Activated T-helper 17 cell treated with anti-CD3 and anti-CD28 coated beads, Interleukin-2, amount 50 U/mL, for 72 hours (primary cell): ENCODE data around the gene STC2. TPM values are rescaled to one million over a fixed set of nuclear protein-coding genes. Genes with fewer than 3 reads are reported as not detected.

Source experiments
- ATAC-seq: fragments of 150-1000 bp; cut with Tn5 transposase; replicated peaks from 2 replicates; pipeline ENCODE4 v1.10.0; 2021; ENCODE audit warnings: mild to moderate bottlenecking, moderate library complexity
- H3K27ac Mint-ChIP-seq: one replicate; pipeline ENCODE4 v1.8.0; 2022; ENCODE audit warnings: mixed read lengths
- H3K27me3 Mint-ChIP-seq: one replicate; pipeline ENCODE4 v1.8.0; 2022; ENCODE audit warnings: mixed read lengths
- H3K36me3 Mint-ChIP-seq: one replicate; pipeline ENCODE4 v1.8.0; 2022; ENCODE audit warnings: low read depth, mild to moderate bottlenecking, mixed read lengths
- H3K4me1 Mint-ChIP-seq: one replicate; pipeline ENCODE4 v1.8.0; 2022; ENCODE audit warnings: mixed read lengths
- H3K4me3 Mint-ChIP-seq: one replicate; pipeline ENCODE4 v1.8.0; 2022; ENCODE audit warnings: mild to moderate bottlenecking, mixed read lengths
- H3K9me3 Mint-ChIP-seq: one replicate; pipeline ENCODE4 v1.8.0; 2022; ENCODE audit warnings: mixed read lengths
- total RNA-seq, 2 donors: library from RNA; stranded (reverse); gene quantifications; one replicate each; pipeline ENCODE4 v1.2.3, GENCODE V29; 2022

Gene STC2
- total RNA-seq, 2 donors from 2014 or later = 4.3 to 6.2 TPM

DNA sequence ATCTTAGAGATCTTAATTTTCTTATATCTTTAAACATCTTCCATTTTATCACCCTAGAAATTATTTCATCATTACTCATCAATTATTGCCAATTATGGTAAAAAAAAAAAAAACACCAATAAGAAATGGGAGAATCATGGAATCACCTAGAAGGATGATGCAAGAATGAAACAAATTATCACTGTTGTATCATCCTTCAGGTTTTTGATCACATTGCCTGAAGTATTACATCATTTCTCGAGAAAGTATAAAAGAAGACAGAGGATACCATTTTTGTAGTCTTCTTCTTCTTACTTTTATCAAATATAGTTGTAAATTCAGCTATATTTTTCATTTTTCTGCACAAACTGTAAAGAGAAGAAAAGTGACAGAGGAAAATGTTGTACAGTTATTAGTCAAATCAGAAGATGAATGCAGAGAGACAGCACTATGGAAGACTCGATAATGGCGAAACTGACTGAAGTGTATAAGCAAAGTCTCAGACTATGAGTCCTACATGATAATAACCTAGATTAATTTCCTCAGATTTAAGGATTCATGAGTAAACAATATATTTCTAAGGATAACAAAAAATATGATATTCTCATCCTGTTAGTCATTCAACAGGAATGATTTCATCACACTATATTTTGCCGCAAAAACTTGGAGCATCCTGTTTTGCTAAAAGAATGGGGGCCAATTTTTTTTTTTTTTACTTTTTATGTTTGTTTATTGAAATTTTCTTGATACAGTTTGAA lies 5.9 kb upstream of the STC2 start:
- Mint-ChIP-seq H3K27ac (no peak overlapping the region), H3K4me3 (no peak overlapping the region), H3K27me3 (peaks cover 45% of the 10 kb centered on the region), H3K4me1 (peaks cover 11% of the 10 kb centered on the region), H3K9me3 (no peaks in the 10 kb centered on the region), H3K36me3 (peaks cover 3% of the 10 kb centered on the region)
- ATAC-seq = no peak

DNA sequence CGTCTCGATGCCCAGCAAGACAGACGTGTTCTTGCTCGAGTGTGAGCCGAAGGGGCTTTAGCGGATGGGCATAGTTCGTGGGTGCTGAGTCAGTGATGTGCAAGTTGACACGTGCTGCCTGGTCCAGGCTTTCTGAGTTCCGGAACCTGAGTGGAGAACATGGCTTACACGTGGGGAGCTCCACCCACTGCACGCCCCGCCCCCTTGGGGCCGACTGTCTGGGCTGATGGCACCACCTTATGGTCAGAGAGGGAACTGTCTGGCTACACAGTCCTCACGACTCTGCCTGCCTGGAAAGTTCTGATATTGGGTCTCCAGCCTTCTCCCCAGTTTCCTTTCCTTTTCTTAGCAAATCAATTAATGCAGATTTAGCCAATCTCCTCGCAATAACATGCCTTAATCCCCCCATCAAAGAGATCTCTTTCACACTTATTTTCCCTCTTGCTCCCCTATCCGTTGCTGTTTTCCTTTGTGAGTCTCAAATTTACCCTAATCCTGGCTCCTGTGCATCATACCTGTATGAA lies 3.8 kb upstream of the STC2 start:
- Mint-ChIP-seq H3K27ac (no peak overlapping the region), H3K27me3 (peaks cover 52% of the 10 kb centered on the region), H3K9me3 (no peaks in the 10 kb centered on the region)

DNA sequence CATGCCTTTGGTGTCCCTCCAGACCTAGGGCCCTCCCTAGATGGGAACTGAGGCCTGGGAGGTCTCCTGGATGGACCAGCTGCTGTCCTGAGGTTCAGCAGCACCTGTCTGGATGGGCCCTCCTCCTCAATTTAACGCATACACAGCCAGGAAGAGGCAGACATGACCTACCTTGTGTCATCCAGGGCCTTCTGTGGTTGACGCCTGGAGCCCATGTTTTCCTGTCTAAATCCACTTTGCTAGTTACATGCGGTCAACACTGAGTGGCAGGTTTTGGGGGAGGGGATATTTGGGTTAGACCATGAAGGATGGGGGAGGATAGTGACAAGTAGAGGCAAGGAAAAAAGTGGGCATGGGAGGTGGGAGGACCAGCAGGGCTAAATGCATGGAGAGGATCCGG lies 3.1 kb upstream of the STC2 start:
- peaks cover 21% of the 10 kb centered on the region for H3K4me1 Mint-ChIP-seq
- H3K27ac Mint-ChIP-seq = no peak overlapping the region
- H3K36me3 Mint-ChIP-seq = peaks cover 20% of the 10 kb centered on the region
- ATAC-seq = no peak
- no peak overlapping the region for H3K4me3 Mint-ChIP-seq
- H3K9me3 Mint-ChIP-seq = no peaks in the 10 kb centered on the region
- peaks cover 55% of the 10 kb centered on the region for H3K27me3 Mint-ChIP-seq

More for the DNA sequence above, 3.8 kb upstream of the STC2 start:
- Mint-ChIP-seq H3K4me3 (no peak overlapping the region), H3K4me1 (peaks cover 21% of the 10 kb centered on the region), H3K36me3 (peaks cover 14% of the 10 kb centered on the region)
- ATAC-seq = peak; percentile 77

DNA sequence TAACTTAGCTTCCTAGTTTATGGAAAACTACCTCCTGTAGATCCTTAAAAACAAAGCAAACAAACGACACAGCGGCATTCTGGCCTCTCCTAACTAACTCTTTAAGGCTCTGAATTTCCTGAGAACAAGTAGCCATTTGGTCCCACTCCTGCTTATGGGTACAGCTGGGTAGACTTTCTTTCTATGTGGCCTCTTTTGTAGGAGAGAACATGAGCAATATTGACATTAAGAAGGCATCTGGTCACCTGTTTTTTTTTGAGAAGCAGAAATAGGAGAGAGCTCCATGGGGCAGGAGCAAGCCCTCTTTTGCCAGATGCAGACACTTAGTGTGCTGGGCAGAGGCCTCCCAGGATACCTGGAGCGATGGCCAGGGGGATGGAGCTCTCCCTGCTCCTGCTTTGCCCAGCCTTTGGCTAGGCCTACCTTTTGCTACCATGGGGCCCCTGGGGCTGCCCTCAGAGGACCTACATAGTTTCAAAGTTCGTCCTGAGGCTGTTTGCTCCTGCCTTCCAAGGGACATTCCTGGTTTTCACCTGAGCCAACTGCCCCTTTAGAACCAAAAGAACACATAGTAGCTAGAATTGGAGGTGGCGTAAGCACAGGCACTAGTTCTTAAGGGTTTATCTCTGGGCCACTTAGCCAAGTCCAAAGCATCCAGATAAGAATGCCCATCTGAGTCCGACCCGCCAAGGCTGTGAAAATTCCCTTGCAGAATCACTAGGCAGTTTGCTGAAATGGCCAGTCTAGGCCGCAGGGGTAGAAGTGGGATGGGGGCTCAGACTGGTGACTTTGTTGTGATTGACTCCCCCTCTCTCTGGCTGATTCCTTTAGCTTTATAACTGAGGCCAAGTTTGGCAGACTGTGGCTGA lies 2.4 kb upstream of the STC2 start:
- no peaks in the 10 kb centered on the region for H3K9me3 Mint-ChIP-seq
- peaks cover 54% of the 10 kb centered on the region for H3K27me3 Mint-ChIP-seq
- no peak overlapping the region for H3K27ac Mint-ChIP-seq
- peaks cover 27% of the 10 kb centered on the region for H3K36me3 Mint-ChIP-seq
- H3K4me3 Mint-ChIP-seq = peak overlapping the region; percentile 92
- no peak for ATAC-seq
- H3K4me1 Mint-ChIP-seq = peaks cover 21% of the 10 kb centered on the region

DNA sequence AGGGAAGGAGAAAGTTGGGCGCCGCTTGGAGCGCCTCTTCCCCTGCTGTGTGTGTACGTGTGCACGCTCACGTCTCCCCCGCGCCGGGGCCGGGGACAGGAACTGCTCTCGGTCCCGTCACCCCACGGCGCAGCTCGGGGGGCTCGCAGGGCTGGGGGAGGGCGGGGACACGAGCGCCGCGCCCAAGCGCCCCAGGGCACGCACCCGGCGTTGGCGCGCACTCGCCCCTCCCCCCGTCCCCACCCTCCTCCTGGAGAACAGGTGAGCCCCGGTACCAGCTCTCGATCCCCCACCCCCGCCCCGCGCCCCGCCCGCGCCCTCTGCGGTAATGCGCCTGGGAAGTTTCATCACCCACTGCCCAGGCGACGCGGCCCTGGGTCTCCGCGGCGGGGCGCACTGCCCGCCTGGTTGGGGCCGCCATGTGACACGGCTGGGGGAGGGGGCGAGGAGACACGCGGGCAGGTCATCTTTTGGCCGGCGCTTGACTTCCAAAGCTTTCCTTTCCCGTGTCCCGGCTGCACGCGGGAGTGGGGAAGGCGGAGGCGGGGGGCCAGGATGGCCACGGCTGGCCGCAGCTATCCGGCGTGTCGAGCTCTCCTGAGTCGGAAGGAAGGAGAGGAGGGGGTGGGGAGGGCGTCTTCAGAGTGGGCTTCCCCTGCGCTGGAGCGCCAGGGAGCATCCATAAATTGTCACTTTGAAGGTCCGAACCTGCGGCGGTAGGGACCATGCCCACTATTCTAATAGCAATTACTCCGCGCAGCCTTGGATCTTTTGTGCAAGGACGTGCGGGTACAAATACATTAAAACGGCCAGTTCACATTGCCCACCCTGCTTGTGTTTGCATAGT lies 1.5 kb upstream of the STC2 start:
- Mint-ChIP-seq H3K27ac (peak overlapping the region; percentile 93), H3K27me3 (peaks cover 59% of the 10 kb centered on the region), H3K36me3 (peaks cover 33% of the 10 kb centered on the region), H3K9me3 (no peaks in the 10 kb centered on the region), H3K4me3 (peak overlapping the region; percentile 92), H3K4me1 (peaks cover 21% of the 10 kb centered on the region)
- ATAC-seq = peak; percentile 47

DNA sequence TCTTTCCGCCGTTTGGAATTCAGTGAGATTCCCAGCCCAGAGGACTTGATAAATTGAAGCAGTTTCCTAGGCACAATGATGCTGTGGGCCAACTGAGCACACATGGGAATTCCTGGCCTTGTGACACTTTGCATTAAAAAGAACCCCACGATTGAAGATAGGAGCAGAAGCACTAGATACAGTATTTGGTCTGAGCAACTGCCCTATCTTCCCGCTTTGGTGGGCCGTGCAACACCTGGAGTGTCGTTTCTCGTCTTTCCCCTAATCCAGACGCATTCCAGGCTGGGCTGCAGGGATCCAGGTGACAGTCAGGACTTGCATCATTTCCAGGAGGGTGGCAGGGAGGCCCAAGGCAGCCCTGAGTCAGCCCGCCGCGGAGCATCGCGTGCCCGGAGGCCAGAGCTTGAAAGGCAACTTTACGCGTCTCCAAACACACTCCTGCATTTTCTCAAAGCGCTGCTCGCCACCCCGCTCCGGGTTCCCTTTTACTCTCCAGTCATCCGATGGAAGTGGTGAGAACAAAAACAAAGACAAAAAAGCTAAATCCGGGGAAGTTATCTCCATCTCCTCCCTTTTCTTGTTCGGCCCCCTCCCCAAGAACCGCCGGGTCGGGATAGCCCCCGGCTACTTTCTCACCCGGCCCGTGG lies 753 bp upstream of the STC2 start:
- peaks cover 21% of the 10 kb centered on the region for H3K4me1 Mint-ChIP-seq
- peaks cover 34% of the 10 kb centered on the region for H3K36me3 Mint-ChIP-seq
- peak overlapping the region; percentile 93 for H3K27ac Mint-ChIP-seq
- H3K9me3 Mint-ChIP-seq = no peaks in the 10 kb centered on the region
- H3K27me3 Mint-ChIP-seq = peaks cover 65% of the 10 kb centered on the region
- H3K4me3 Mint-ChIP-seq = peak overlapping the region; percentile 92
- ATAC-seq = peak; percentile 33

DNA sequence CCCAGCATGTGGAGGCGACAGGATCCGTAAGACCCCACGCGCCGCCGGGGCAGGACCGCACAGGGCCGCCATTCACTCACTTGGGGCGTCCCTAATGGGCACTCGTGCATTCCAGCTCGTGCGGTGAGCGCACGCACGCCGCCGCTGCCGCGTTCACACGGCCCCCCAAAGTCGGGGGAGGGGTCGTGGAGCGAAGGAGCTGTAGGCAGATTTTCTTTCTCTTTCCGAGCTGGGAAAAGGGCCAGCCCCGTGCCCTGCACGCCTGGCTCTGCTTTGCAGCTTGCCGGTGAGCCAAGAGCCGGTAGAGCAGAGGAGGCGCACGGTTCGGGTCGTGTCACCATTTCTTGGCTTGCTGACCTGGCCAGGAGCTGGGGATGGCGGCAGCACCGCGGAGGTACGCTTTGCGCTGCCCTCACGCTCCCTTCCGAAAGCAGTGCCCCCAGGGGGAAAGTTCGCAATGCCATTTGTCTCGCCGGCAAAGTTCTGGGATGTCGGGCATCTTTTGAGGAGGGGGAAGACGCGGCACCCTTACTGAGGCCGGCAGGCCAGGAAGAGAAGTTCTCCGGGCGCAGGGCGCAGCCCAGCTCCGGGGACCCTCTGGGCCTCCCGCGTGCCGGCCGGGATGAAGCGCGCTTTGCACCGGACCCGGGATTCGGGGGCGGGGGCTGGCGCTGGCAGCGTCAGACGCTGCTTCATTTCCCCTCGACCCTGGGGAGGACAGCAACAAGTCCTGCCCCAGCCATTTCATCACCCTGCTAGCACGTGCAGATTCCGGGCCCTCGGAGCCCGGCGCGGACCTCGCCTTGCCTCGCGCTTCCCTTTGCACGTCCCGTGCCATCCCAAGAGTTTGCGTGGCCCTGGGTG lies 898 bp downstream of the STC2 start:
- no peak for ATAC-seq
- H3K36me3 Mint-ChIP-seq = peaks cover 34% of the 10 kb centered on the region
- H3K4me3 Mint-ChIP-seq = peak overlapping the region; percentile 92
- no peak overlapping the region for H3K27ac Mint-ChIP-seq
- H3K4me1 Mint-ChIP-seq = peaks cover 21% of the 10 kb centered on the region
- H3K9me3 Mint-ChIP-seq = no peaks in the 10 kb centered on the region
- H3K27me3 Mint-ChIP-seq = peaks cover 63% of the 10 kb centered on the region

DNA sequence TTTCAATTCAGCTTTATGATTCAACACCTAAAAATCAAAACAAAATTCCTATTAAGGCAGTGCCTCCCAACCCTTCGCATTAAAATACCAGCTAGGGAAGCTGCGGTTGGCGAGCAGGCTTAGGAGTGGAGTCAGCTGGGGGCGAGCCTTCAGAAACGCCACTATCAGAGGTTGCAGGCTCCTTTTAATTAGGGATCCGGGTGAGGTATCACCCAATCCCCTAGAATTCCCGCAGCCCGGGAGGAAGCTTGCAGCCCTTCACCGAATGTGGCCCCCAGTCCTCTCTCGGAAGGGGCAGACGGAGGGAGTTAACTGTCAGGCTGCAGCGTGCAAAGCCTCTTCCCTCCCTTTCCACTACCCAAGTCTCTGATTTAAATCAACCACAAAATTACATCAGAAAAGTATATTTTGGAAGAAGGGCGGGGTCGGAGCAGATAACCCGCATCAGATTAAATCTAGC lies 1.7 kb downstream of the STC2 start:
- Mint-ChIP-seq H3K27me3 (peaks cover 58% of the 10 kb centered on the region), H3K4me1 (peaks cover 15% of the 10 kb centered on the region)

DNA sequence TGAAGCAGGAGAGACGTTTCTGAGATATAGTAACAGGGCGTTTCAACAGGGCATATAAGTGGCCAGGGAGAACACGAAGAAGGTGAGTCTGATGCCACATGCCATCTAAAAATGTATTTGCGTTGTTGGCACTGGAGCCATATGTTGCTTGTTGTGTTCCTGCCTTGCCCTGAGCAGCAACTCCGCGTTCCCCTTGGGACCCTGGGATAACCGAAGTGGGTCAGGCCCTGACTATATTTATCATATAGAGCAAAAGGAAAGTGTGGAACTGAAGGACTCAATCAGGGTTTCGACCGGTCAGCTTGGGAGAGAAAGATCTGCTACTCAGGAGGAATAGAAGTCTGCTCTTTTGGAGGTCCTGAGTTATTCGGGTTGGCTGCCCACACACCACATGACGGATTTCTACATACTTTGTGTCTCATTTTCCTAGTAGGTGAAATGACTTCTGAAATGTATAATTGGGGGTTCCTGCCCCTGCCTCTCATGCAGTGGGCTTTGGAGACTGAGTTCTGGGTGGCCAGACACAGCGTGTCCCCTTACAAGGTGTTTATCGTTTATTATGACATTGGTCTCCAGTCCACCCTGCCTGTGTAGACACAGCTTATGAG lies 3.0 kb downstream of the STC2 start:
- Mint-ChIP-seq H3K9me3 (no peaks in the 10 kb centered on the region), H3K27me3 (peaks cover 59% of the 10 kb centered on the region), H3K36me3 (peaks cover 40% of the 10 kb centered on the region), H3K4me1 (peaks cover 11% of the 10 kb centered on the region), H3K27ac (no peak overlapping the region), H3K4me3 (no peak overlapping the region)
- ATAC-seq = no peak

More for the DNA sequence above, 1.7 kb downstream of the STC2 start:
- H3K4me3 Mint-ChIP-seq = peak overlapping the region; percentile 92
- H3K9me3 Mint-ChIP-seq = no peaks in the 10 kb centered on the region
- peaks cover 34% of the 10 kb centered on the region for H3K36me3 Mint-ChIP-seq
- no peak for ATAC-seq
- no peak overlapping the region for H3K27ac Mint-ChIP-seq

DNA sequence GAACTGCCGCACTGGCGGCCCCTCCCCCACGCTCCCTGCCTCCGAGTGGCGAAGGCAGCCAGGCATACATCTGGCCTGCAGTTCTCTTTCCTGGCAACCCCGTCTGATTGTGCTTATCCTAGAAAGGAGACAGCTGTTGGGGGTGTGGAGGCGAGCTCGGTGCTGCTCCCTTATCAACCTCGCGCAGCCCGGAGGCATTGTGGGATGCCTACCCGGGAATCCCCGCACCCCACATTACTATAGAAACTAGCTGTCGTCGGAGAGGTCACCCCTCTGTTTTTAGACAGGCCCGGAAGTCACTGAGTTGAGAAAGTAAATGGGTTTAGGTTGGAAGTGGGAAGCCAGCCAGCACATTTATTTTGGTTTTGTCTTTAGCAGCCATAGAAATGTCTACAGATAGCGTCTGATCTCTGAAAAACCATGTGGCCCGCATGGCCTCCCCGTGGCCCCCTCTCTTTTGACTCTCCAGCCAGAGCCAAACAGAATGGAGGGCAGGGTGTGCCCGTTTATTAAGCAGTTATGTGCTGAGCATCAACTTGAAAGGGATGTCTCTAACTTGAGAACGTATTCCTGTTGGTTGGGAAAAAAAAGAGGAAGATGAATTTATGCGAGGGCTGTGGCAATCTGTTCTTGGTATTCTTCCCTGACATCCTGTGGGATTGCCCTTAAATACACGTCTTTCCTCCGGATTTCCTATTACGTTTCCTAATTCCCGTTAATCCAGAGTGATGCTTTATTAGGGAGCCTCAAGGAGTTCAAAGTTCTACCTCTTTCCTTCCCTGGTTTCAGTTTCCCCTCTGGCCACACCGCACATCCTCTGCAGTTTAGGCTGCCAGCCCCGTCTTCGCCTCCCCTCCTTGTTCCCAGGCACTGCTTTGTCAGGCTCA lies 3.9 kb downstream of the STC2 start:
- no peak for ATAC-seq
- peaks cover 39% of the 10 kb centered on the region for H3K36me3 Mint-ChIP-seq
- H3K27me3 Mint-ChIP-seq = peaks cover 62% of the 10 kb centered on the region
- no peaks in the 10 kb centered on the region for H3K9me3 Mint-ChIP-seq
- H3K27ac Mint-ChIP-seq = no peak overlapping the region
- no peak overlapping the region for H3K4me3 Mint-ChIP-seq
- H3K4me1 Mint-ChIP-seq = peaks cover 11% of the 10 kb centered on the region

DNA sequence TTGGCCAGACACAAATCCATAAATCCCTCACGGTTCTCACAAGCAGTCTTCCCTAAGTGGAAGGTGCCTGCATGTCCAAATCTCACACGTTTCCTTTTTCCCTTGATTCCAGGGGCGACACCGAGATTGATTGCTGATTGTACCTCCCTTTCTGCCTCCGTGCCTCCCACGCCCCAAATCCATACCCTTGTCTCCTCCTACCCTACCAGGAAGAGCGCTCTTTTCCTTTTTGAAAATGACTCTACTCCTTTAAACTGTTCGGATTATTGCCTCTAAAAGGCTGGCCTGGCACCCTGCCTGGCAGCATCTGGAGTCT lies 4.5 kb downstream of the STC2 start:
- H3K4me3 Mint-ChIP-seq = no peak overlapping the region
- ATAC-seq = no peak
- H3K27me3 Mint-ChIP-seq = peaks cover 60% of the 10 kb centered on the region
- peaks cover 6% of the 10 kb centered on the region for H3K4me1 Mint-ChIP-seq
- H3K36me3 Mint-ChIP-seq = peaks cover 34% of the 10 kb centered on the region
- H3K9me3 Mint-ChIP-seq = no peaks in the 10 kb centered on the region
- H3K27ac Mint-ChIP-seq = no peak overlapping the region
